K562 (cell line): ENCODE data around the gene VPS45. TPM values are rescaled to one million over a fixed set of nuclear protein-coding genes. Genes with fewer than 3 reads are reported as not detected.
A peak's percentile ranks its signal among the peaks of the same experiment; 100 is the strongest.

Experiments used
- ATAC-seq: fragments of 200-7000 bp; cut with Tn5 transposase; 3 replicates; pipeline ENCODE4 v1.9.1; 2020; ENCODE audit warnings: moderate library complexity
- BruUV-seq: library from RNA; stranded (reverse); fragments of 400-500 nt; replicated peaks from 2 replicates; lab custom pipeline; 2021; lab: Mats Ljungman, UMichigan
- CTCF ChIA-PET: fragments of 300-600 bp; formaldehyde crosslinking; extraction: SDS; loops from one replicate; lab custom pipeline; 2021; ENCODE audit warnings: low intra/inter-chr PET ratio; lab: Yijun Ruan, JAX
- POLR2A ChIA-PET: fragments of 300-600, 350-650 bp; sonication (Branson Sonifier 250); formaldehyde crosslinking; extraction: SDS; loops from one replicate; lab custom pipeline; 2021; ENCODE audit warnings: antibody characterized with exemption, inconsistent platforms; lab: Yijun Ruan, JAX
- DNase-seq, 4 experiments: peaks; one replicate each; pipeline versions ENCODE4 v3.0.0 to v3.0.0-alpha.2; 2011 to 2018; ENCODE audit warnings: low spot score in 3 of 4, mixed read lengths in 3 of 4; ENCODE audit errors: extremely low read depth in 1 of 4
- FAIRE-seq: peaks from 2 replicates; lab custom pipeline; 2011; peaks lifted over from hg19 to GRCh38; lab: Jason Lieb, UNC
- H2AFZ ChIP-seq: 2 replicates; pipeline ENCODE4 v1.6.0; 2011; ENCODE audit warnings: low read depth, low read length, control low read depth, inconsistent platforms
- H3K27ac ChIP-seq: fragments of 200-600 bp; 3 replicates; pipeline ENCODE4 v1.8.0; 2011; ENCODE audit warnings: low read depth, mild to moderate bottlenecking, control low read depth, inconsistent platforms, low read length, moderate library complexity, mixed read lengths; ENCODE audit errors: extremely low read depth
- H3K27me3 ChIP-seq, 2 experiments: fragments of 300-600 bp in 1 of 2; 2 replicates in 1 of 2; 3 replicates in 1 of 2; pipeline versions ENCODE4 v1.6.0 to v1.8.0; 2011; ENCODE audit warnings: inconsistent platforms in 2 of 2, low read length in 2 of 2, mild to moderate bottlenecking in 1 of 2, mixed read lengths in 1 of 2, moderate library complexity in 1 of 2; ENCODE audit not compliant: control insufficient read depth in 2 of 2, insufficient read depth in 2 of 2
- H3K36me3 ChIP-seq: fragments of 300-600 bp; 3 replicates; pipeline ENCODE4 v1.8.0; 2011; ENCODE audit warnings: mild to moderate bottlenecking, low read length, inconsistent platforms; ENCODE audit not compliant: control insufficient read depth, insufficient read depth
- H3K4me1 ChIP-seq, 2 experiments: fragments of 200-600 bp in 1 of 2; replicated peaks in 1 of 2; 2 replicates in 1 of 2; 3 replicates in 1 of 2; pipeline versions ENCODE4 v1.5.1 to v1.8.0; 2011; ENCODE audit warnings: inconsistent platforms in 2 of 2, low read length in 2 of 2, mild to moderate bottlenecking in 1 of 2, mixed read lengths in 1 of 2, moderate library complexity in 1 of 2; ENCODE audit not compliant: control insufficient read depth in 2 of 2, insufficient read depth in 2 of 2
- H3K4me2 ChIP-seq: 2 replicates; pipeline ENCODE4 v1.6.1; 2011; ENCODE audit warnings: low read length, control low read depth, inconsistent platforms, mixed read lengths; ENCODE audit not compliant: insufficient read depth
- H3K4me3 ChIP-seq: fragments of 200-600 bp; sonication (generic), shearing (Covaris generic); 2 replicates; pipeline ENCODE4 v1.5.1; 2016; ENCODE audit warnings: control low read depth, inconsistent platforms
- H3K79me2 ChIP-seq: fragments of 200-600 bp; 3 replicates; pipeline ENCODE4 v1.8.0; 2011; ENCODE audit warnings: low read length, inconsistent platforms; ENCODE audit not compliant: control insufficient read depth, insufficient read depth
- H3K9ac ChIP-seq, 2 experiments: 2 replicates each; pipeline versions ENCODE4 v1.6.0 to v1.6.1; 2011; ENCODE audit warnings: low read depth in 2 of 2, low read length in 2 of 2, control low read depth in 1 of 2, inconsistent platforms in 1 of 2, mild to moderate bottlenecking in 1 of 2, mixed read lengths in 1 of 2; ENCODE audit not compliant: insufficient read depth in 1 of 2
- H3K9me1 ChIP-seq: one replicate; pipeline ENCODE4 v1.6.0; 2011; ENCODE audit warnings: inconsistent platforms, mild to moderate bottlenecking, low read length, moderate library complexity; ENCODE audit not compliant: control insufficient read depth, insufficient read depth
- H3K9me3 ChIP-seq: replicated peaks from 2 replicates; pipeline ENCODE4 v1.5.1; 2011; ENCODE audit warnings: low read depth, low read length, inconsistent platforms; ENCODE audit not compliant: control insufficient read depth, insufficient read depth
- H4K20me1 ChIP-seq: replicated peaks from 2 replicates; pipeline ENCODE4 v1.6.1; 2011; ENCODE audit warnings: low read length, inconsistent platforms, mixed read lengths; ENCODE audit not compliant: control insufficient read depth, insufficient read depth
- ARID2 ChIP-seq: fragments of 450-650 bp; IDR thresholded peaks from 2 replicates; pipeline ENCODE4 v1.6.1; 2017; ENCODE audit warnings: antibody characterized with exemption, mild to moderate bottlenecking
- CCAR2 ChIP-seq: fragments of 200-400 bp; formaldehyde crosslinking; IDR thresholded peaks from 2 replicates; pipeline ENCODE4 v1.6.1; 2017; ENCODE audit warnings: mild to moderate bottlenecking, low read depth, low read length
- CCNT2 ChIP-seq: IDR thresholded peaks from 2 replicates; pipeline ENCODE4 v1.6.1; 2011; ENCODE audit warnings: borderline replicate concordance, low read depth, mild to moderate bottlenecking, moderate library complexity, mixed read lengths, low read length; ENCODE audit not compliant: insufficient read length; ENCODE audit errors: extremely low read depth
- CXXC5 ChIP-seq: fragments of 250-450 bp; sonication (Bioruptor Pico); IDR thresholded peaks from 2 replicates; pipeline ENCODE4 v1.8.0; 2022; ENCODE audit warnings: inconsistent platforms, mild to moderate bottlenecking, moderate library complexity
- EP300 ChIP-seq: IDR thresholded peaks from 2 replicates; pipeline ENCODE4 v1.6.1; 2012; ENCODE audit warnings: low read length, improper control_type of control experiment
- FOXJ2 ChIP-seq: fragments of 200-800 bp; sonication (Bioruptor generic); IDR thresholded peaks from 2 replicates; pipeline ENCODE4 v1.6.1; 2016; ENCODE audit warnings: missing genetic modification characterization, missing compliant biosample characterization
- HDAC1 ChIP-seq, 2 experiments: fragments of 450-650 bp; IDR thresholded peaks; 2 replicates each; pipeline ENCODE4 v1.6.1; 2016 to 2017; ENCODE audit warnings: inconsistent platforms in 1 of 2, mild to moderate bottlenecking in 1 of 2, moderate library complexity in 1 of 2
- HNRNPH1 ChIP-seq: fragments of 200-400 bp; formaldehyde crosslinking; optimal IDR thresholded peaks from 2 replicates; pipeline ENCODE3; 2017; ENCODE audit warnings: low read depth, mild to moderate bottlenecking, low read length, moderate library complexity
- KDM1A ChIP-seq, 2 experiments: fragments of 450-650 bp; IDR thresholded peaks; 2 replicates each; pipeline ENCODE4 v1.6.1; 2016; ENCODE audit warnings: mild to moderate bottlenecking in 2 of 2
- LCOR ChIP-seq: sonication (generic); formaldehyde crosslinking; IDR thresholded peaks from 2 replicates; pipeline ENCODE4 v1.8.0; 2022; ENCODE audit warnings: mild to moderate bottlenecking, missing genetic modification reagents
- MEF2A ChIP-seq: IDR thresholded peaks from 2 replicates; pipeline ENCODE4 v1.6.1; 2011; ENCODE audit warnings: low read depth, mild to moderate bottlenecking, low read length, moderate library complexity; ENCODE audit not compliant: control insufficient read depth
- MTA3 ChIP-seq: fragments of 450-650 bp; formaldehyde crosslinking; IDR thresholded peaks from 2 replicates; pipeline ENCODE4 v1.6.1; 2017; ENCODE audit warnings: mild to moderate bottlenecking, borderline replicate concordance
- NCOA2 ChIP-seq, 2 experiments: fragments of 450-650 bp; IDR thresholded peaks; 2 replicates each; pipeline ENCODE4 v1.6.1; 2018; ENCODE audit warnings: mild to moderate bottlenecking in 2 of 2, moderate library complexity in 1 of 2; ENCODE audit not compliant: partially characterized antibody in 2 of 2
- NFE2 ChIP-seq: IDR thresholded peaks from 2 replicates; pipeline ENCODE4 v1.6.1; 2014; ENCODE audit warnings: antibody characterized with exemption, low read depth
- NONO ChIP-seq, 2 experiments: fragments of 200-400 bp in 1 of 2; fragments of 450-650 bp in 1 of 2; formaldehyde crosslinking in 1 of 2; IDR thresholded peaks; 2 replicates each; pipeline ENCODE4 v1.6.1; 2017; ENCODE audit warnings: low read depth in 2 of 2, mild to moderate bottlenecking in 2 of 2, moderate library complexity in 2 of 2, low read length in 1 of 2
- PBX2 ChIP-seq, 2 experiments: IDR thresholded peaks in 1 of 2; conservative IDR thresholded peaks in 1 of 2; 2 replicates each; pipeline ENCODE4 v1.6.1; 2016; ENCODE audit warnings: low read depth in 2 of 2, mild to moderate bottlenecking in 1 of 2, missing compliant biosample characterization in 1 of 2, missing genetic modification characterization in 1 of 2, moderate library complexity in 1 of 2
- RAD21 ChIP-seq, 2 experiments: fragments of 250-450 bp in 1 of 2; fragments of 450-650 bp in 1 of 2; sonication (Bioruptor Pico) in 1 of 2; formaldehyde crosslinking in 1 of 2; IDR thresholded peaks in 1 of 2; conservative IDR thresholded peaks in 1 of 2; 2 replicates each; pipeline versions ENCODE4 v1.4.0 to v1.8.0; 2020 to 2022; ENCODE audit warnings: mild to moderate bottlenecking in 2 of 2, moderate library complexity in 1 of 2
- SMAD3 ChIP-seq: fragments of 450-650 bp; formaldehyde crosslinking; conservative IDR thresholded peaks from 2 replicates; pipeline ENCODE4 v1.4.0; 2020; ENCODE audit warnings: mild to moderate bottlenecking
- ZNF175 ChIP-seq: fragments of 200-800 bp; sonication (Bioruptor generic); IDR thresholded peaks from 2 replicates; pipeline ENCODE4 v1.6.1; 2016; ENCODE audit warnings: low read depth, mild to moderate bottlenecking, missing genetic modification characterization, missing compliant biosample characterization
- ZNF224 ChIP-seq: sonication (generic); formaldehyde crosslinking; IDR thresholded peaks from 2 replicates; pipeline ENCODE4 v1.8.0; 2022; ENCODE audit warnings: mild to moderate bottlenecking, missing genetic modification reagents
- ZNF77 ChIP-seq: fragments of 250-450 bp; sonication (Bioruptor Pico); IDR thresholded peaks from 2 replicates; pipeline ENCODE4 v1.5.0; 2020
- WGBS: fragments of 100-300 bp; shearing (Covaris generic); methylation state at CpG from one replicate; pipeline ENCODE4 v1.1.6; 2016; ENCODE audit warnings: low coverage, mixed read lengths; ENCODE audit not compliant: insufficient coverage; ENCODE audit errors: missing lambda C conversion rate; 5-methylcytosine and 5-hydroxymethylcytosine counted together
- in situ Hi-C: fragments of 300-500 bp; cut with MboI; formaldehyde crosslinking; loops from 4 replicates; pipeline ENCODE4 v1.15.0; 2018; ENCODE audit warnings: inconsistent platforms, mixed read lengths
- intact Hi-C: fragments of 100-400 bp; cut with micrococcal nuclease; formaldehyde crosslinking; loops from 2 replicates; pipeline ENCODE4 v1.14.2; 2022
- polyA plus RNA-seq, 8 experiments: library from polyadenylated mRNA; depleted of rRNA in 4 of 8; stranded (reverse) in 5 of 8; unstranded in 3 of 8; fragments of >200 nt; fragmentation: Nextera tagmentation in 2 of 8; fragmentation: Illumina TruSeq in 1 of 8; extraction: Ambion mirVana in 2 of 8; extraction: Trizol in 1 of 8; gene quantifications; 2 replicates each; pipeline versions ENCODE4 v1.2.1 to v1.2.3, GENCODE V29; 2011 to 2014; ENCODE audit warnings: inconsistent platforms in 1 of 8, missing spikeins in 1 of 8
- total RNA-seq, 7 experiments: library from RNA; depleted of rRNA in 6 of 7; stranded (reverse); fragments of >200 nt in 6 of 7; fragmentation: Illumina TruSeq in 2 of 7; extraction: Trizol in 2 of 7; gene quantifications; 2 replicates each; pipeline versions ENCODE4 v1.2.1 to v1.2.3, GENCODE V29; 2011 to 2021; ENCODE audit warnings: low replicate concordance in 1 of 7

Gene VPS45
- total and polyA plus RNA-seq, 9 of the 15 experiments (the other 6 are each of a cell fraction or from before 2014, with no cell fraction given), result 17.9 to 48.2 (median 34.4) TPM

GRCh38 chr1:150144606-150145005 lies 77.0 kb downstream of the VPS45 start:
- peak overlapping the region; percentile 23; the same call in 1 of the 3 replicates for H3K27ac ChIP-seq
- H3K9ac ChIP-seq, result no peak overlapping the region
- no peak overlapping the region for H3K4me3 ChIP-seq
- H3K27me3 ChIP-seq, result no peaks in the 10 kb centered on the region
- H2AFZ ChIP-seq, result no peak overlapping the region
- peak; percentile 44 for FAIRE-seq
- no peaks in the 10 kb centered on the region; the same call in 1 of the 2 replicates for H4K20me1 ChIP-seq
- CTCF ChIA-PET, result no interaction called here
- H3K79me2 ChIP-seq, result no peaks in the 10 kb centered on the region
- peak overlapping the region; percentile 31 for H3K4me2 ChIP-seq
- WGBS, result 8% methylated on average over 5 of the region's 5 CpGs
- DNase-seq, result peak in 1 of 4 experiments; percentile 71
- POLR2A ChIA-PET, result interaction anchor here (0.6 to 1.1 kb wide), 3 partner anchors 16 to 371 kb away, joined by 3 to 4 read pairs (median 4); partner anchors contain the start of gene FALEC
- no TSS peak for BruUV-seq
- peak; percentile 67 for ATAC-seq
- in situ Hi-C loops, result no loop called here
- H3K9me3 ChIP-seq, result no peaks in the 10 kb centered on the region
- no peaks in the 10 kb centered on the region for H3K36me3 ChIP-seq
- no peaks in the 10 kb centered on the region for H3K9me1 ChIP-seq
- intact Hi-C loops, result no loop called here
- H3K4me1 ChIP-seq, result peaks cover 5 to 20% of the 10 kb centered on the region in 2 experiments
- TF ChIP-seq MTA3 (no peak), PBX2 (CRISPR knock-in tag; IDR thresholded peaks at IDR 0.05; ENCODE audit: low read depth) (no peak), PBX2 (tag; conservative IDR thresholded peaks at IDR 0.05; ENCODE audit: low read depth) (no peak), RAD21 (CRISPR knock-in tag; conservative IDR thresholded peaks at IDR 0.05 in 1 of 2, IDR thresholded peaks at IDR 0.05 in 1 of 2) (peak in 1 of 2 experiments; percentile 13; a peak in 1 of 4 replicates), ZNF77 (CRISPR knock-in tag) (no peak), CCNT2 (peak; percentile 5), NONO (IDR thresholded peaks at IDR 0.05; ENCODE audit: low read depth in 2 of 2, low read length in 1 of 2) (no peak), MEF2A (peak; percentile 45; the same call in 1 of the 2 replicates), HDAC1 (IDR thresholded peaks at IDR 0.05) (no peak), ZNF175 (no peak), HNRNPH1 (no peak), NFE2 (no peak), FOXJ2 (tag) (no peak), NCOA2 (IDR thresholded peaks at IDR 0.05; ENCODE audit: partially characterized antibody in 2 of 2) (no peak), ZNF224 (CRISPR knock-in tag) (no peak), CCAR2 (no peak), SMAD3 (CRISPR knock-in tag) (no peak), LCOR (CRISPR knock-in tag) (no peak), KDM1A (IDR thresholded peaks at IDR 0.05) (no peak), ARID2 (no peak), CXXC5 (CRISPR knock-in tag) (peak; percentile 20; the same call in 1 of the 2 replicates), EP300 (0 out of 2 replicates have a peak, but pooled peaks have one; percentile 10)
